ENCODE measurements around the gene TEPSIN.

DNA sequence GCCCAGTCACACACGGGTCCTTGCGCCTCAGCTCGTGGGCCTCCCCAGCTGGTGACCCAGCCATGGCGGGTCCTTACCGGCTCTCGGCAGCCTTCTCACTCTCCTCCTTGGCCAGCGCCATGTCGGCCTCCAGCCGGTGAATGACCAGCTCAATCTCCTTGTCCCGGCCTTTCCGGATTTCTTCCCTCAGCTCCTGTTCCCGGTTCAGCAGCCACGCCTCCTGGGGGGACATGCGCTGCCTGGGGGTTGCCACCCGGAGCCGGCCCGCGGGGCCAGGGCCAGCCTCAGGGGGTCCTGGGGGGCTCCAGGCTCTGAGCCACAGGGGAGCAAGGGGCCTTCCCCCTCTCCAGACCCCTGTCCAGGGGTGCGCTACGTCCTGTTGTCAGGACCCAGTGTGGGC lies 47.7 kb downstream of the TEPSIN start:
- TF ChIP-seq, protein P1, sequence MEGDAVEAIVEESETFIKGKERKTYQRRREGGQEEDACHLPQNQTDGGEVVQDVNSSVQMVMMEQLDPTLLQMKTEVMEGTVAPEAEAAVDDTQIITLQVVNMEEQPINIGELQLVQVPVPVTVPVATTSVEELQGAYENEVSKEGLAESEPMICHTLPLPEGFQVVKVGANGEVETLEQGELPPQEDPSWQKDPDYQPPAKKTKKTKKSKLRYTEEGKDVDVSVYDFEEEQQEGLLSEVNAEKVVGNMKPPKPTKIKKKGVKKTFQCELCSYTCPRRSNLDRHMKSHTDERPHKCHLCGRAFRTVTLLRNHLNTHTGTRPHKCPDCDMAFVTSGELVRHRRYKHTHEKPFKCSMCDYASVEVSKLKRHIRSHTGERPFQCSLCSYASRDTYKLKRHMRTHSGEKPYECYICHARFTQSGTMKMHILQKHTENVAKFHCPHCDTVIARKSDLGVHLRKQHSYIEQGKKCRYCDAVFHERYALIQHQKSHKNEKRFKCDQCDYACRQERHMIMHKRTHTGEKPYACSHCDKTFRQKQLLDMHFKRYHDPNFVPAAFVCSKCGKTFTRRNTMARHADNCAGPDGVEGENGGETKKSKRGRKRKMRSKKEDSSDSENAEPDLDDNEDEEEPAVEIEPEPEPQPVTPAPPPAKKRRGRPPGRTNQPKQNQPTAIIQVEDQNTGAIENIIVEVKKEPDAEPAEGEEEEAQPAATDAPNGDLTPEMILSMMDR (IDR thresholded peaks at IDR 0.05): no peak
- no peak for TF ChIP-seq POLR2A (IDR thresholded peaks at IDR 0.05)
